Bronchial epithelial cell (primary cell): ENCODE measurements around the gene CRYL1. TPM values are rescaled to one million over a fixed set of nuclear protein-coding genes. Genes with fewer than 3 reads are reported as not detected.

Experiments used
- DNase-seq: peaks from one replicate; pipeline ENCODE4 v3.0.0-alpha.2; 2010; ENCODE audit warnings: low read depth
- FAIRE-seq: peaks from 2 replicates; lab custom pipeline; 2011; peaks lifted over from hg19 to GRCh38; lab: Jason Lieb, UNC
- H3K27me3 ChIP-seq: 2 replicates; pipeline ENCODE4 v1.5.1; 2011; ENCODE audit warnings: low read length; ENCODE audit not compliant: control insufficient read depth, insufficient read depth
- H3K36me3 ChIP-seq: 2 replicates; pipeline ENCODE4 v1.5.1; 2011; ENCODE audit warnings: low read length; ENCODE audit not compliant: control insufficient read depth, insufficient read depth
- H3K4me3 ChIP-seq: 2 replicates; pipeline ENCODE4 v1.5.1; 2011; ENCODE audit warnings: mild to moderate bottlenecking, low read depth, low read length, control low read depth
- CTCF ChIP-seq: IDR thresholded peaks from 2 replicates; pipeline ENCODE4 v1.5.1; 2011; ENCODE audit warnings: mild to moderate bottlenecking, moderate library complexity, low read length, control low read depth, inconsistent platforms; ENCODE audit not compliant: insufficient read depth, severe bottlenecking
- total RNA-seq: library from RNA; depleted of rRNA; stranded (reverse); fragments of >200 nt; gene quantifications from 2 replicates; pipeline ENCODE4 v1.2.1, GENCODE V29; 2014

The CRYL1 gene
- total RNA-seq, 1 donor from 2014 or later = 17.9 TPM

DNA sequence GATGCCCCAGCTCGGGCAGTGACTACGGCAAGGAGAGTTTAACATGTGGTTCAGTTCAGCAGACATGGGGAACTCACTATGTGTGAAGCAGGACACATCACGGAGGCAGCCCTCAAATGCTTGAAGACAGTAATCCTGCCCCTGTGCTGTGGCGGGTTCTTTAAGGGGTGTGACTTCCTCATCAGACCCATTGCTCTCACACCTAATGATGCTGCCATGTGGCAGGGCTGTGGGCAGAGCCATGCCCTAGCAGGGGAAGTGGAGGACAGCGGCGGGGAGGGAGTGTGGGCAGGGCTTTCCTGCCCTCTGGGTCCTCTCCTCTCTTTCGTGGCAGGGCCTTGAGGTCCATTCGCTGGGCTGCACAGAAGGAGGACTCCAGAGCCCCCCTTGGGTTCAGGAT is 162.5 kb downstream of the CRYL1 start:
- Histone ChIP-seq H3K27me3 (no peaks in the 10 kb centered on the region), H3K36me3 (no peaks in the 10 kb centered on the region), H3K4me3 (no peak overlapping the region)
- DNase-seq = no peak
- FAIRE-seq = no peak
- no peak for TF ChIP-seq CTCF

- no peak for TF ChIP-seq CTCF
- no peak overlapping the region for H3K4me3 ChIP-seq
- FAIRE-seq (no peak), DNase-seq (no peak)
- no peaks in the 10 kb centered on the region for H3K27me3 ChIP-seq
- H3K36me3 ChIP-seq = no peaks in the 10 kb centered on the region
Measured at GRCh38 chr13:20362484-20363041, 163.1 kb downstream of the CRYL1 start.

DNA sequence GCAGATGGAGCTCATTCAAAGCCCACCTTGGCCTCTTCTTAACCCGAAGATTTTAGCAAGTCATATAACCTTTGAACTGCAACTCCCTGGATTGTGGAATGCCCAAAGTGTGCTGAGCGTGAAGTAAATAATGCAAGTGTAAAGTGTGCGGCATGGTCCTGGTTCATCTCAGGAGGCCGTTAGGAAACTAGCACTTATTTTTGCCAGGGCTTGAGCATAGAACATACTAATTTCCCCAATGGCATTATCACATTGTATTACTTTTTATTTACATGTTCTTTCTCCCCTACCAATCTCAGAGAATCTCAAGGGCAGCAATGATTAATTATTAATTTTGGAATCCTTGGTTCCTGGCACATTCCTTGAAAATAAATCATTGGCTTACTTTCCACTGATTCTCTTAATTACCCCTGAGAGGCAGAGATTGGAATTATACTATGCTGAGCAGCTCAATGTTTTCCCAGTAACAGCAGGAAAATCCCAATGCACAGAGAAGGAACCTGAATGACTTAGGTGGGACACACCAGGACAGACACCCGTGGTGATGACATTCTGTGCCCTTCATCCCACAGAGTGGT is 164.7 kb downstream of the CRYL1 start:
- peak; percentile 68 for FAIRE-seq
- no peak for TF ChIP-seq CTCF

GRCh38 chr13:20360041-20360491 is 165.6 kb downstream of the CRYL1 start:
- FAIRE-seq (no peak), DNase-seq (peak; percentile 85)
- H3K36me3 ChIP-seq = no peaks in the 10 kb centered on the region
- no peak for TF ChIP-seq CTCF
- no peak overlapping the region for H3K4me3 ChIP-seq
- H3K27me3 ChIP-seq = no peaks in the 10 kb centered on the region

More for the DNA sequence above, 164.7 kb downstream of the CRYL1 start:
- H3K36me3 ChIP-seq = no peaks in the 10 kb centered on the region
- H3K4me3 ChIP-seq = no peak overlapping the region
- no peaks in the 10 kb centered on the region for H3K27me3 ChIP-seq
- DNase-seq = peak; percentile 50

DNA sequence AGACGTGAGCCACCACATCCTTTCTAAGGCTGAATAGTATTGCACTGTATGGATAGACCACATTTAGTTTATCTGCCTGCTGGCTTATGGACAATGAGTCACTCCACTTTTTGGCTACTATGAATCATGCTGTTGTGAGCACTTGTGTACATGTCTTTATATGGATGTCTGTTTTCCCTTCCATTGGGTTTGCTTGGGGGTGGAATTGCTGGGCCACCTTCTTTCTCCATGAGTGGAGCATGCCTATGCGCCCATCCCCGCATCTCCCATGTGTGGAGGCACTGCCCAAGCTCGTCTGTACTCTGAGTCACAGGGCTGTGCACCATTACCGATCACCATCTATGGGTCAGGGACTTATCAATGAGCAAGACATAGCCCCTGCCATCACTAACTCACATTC is 166.3 kb downstream of the CRYL1 start:
- DNase-seq (peak; percentile 100), FAIRE-seq (peak; percentile 99)
- no peaks in the 10 kb centered on the region for H3K36me3 ChIP-seq
- H3K4me3 ChIP-seq = no peak overlapping the region
- H3K27me3 ChIP-seq = no peaks in the 10 kb centered on the region
- TF ChIP-seq CTCF = no peak
